GM18951 (cell line): Measurements from ENCODE around the gene HTR1D.

ENCODE experiments used
- POLR2A ChIP-seq: IDR thresholded peaks from 4 replicates; pipeline ENCODE4 v1.6.1; 2011; ENCODE audit warnings: mild to moderate bottlenecking; ENCODE audit not compliant: insufficient read length, insufficient read depth; ENCODE audit errors: extremely low read depth
- in situ Hi-C: fragments of 300-500 bp; cut with MboI; formaldehyde crosslinking; loops from one replicate; pipeline ENCODE4 v1.12.0; 2022; ENCODE audit warnings: low sequenced_read_pairs, mixed read lengths, inconsistent platforms; ENCODE audit not compliant: unreplicated experiment

The HTR1D gene

GRCh38 chr1:23187637-23188036 lies 29.7 kb downstream of the HTR1D start:
- in situ Hi-C loops: loop anchor here (5.0 kb wide), 2 partner anchors 90 to 210 kb away; no protein-coding TSS in a partner anchor
- TF ChIP-seq POLR2A: no peak

DNA sequence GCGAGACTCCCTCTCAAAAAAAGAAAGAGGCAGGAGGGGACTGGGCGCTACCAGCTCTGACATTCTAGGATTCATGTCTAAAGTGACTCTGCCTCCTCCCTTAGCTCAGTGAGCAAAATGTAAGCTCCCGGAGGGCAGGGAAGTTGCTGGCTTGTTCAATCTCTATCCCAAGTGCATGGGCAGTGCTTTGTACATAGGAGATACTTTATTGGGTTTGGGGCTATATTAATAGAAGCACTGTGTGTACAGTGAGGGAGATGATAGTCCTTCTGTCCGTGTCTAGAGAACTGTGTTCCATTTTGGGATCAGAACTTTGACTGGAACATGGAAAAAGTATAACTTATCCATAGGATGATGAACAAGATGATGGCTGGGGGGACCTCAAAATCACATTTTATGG lies 31.9 kb downstream of the HTR1D start:
- in situ Hi-C loops: loop anchor here (5.0 kb wide), 2 partner anchors 88 to 208 kb away; no protein-coding TSS in a partner anchor

GRCh38 chr1:23184212-23184934 lies 32.9 kb downstream of the HTR1D start:
- in situ Hi-C loops: no loop called here
- no peak for TF ChIP-seq POLR2A

More for the DNA sequence above, 31.9 kb downstream of the HTR1D start:
- no peak for TF ChIP-seq POLR2A

DNA sequence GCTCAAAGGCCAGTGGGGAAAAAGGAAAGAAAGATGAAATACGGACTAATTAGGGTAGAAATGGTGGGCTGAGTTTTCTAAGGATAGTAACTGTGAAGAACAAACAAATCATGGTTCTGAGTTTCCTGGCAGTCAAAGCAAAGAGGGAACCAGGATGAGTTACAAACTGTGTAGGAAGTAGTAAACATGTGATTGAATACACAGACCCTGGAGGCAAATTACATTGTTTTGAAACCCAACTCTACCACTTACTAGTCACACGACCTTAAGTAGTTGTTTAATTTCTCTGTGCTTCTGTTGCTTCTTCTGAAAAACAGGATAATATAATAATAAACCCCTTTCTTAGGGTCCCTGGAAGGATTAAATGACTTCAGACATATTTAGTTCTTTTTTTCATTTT lies 37.4 kb downstream of the HTR1D start:
- no peak for TF ChIP-seq POLR2A
- in situ Hi-C loops: no loop called here

DNA sequence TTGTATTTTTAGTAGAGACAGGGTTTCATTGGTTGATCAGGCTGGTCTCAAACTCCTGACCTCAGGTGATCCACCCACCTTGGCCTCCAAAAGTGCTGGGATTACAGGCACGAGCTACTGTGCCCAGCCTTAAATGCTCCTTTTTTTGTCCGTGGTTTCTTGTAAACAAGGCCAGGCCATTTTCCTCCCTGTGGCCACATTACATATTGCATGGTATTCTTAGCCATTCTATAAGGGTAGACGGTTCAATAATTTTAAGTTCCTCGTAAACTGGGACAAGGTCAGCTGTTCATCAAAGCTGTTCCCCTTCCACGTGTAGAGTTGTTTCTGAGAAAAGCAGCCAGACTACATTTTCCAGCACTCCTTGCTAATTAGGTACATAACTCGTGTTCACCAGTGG lies 38.4 kb downstream of the HTR1D start:
- TF ChIP-seq POLR2A: no peak
- in situ Hi-C loops: no loop called here

DNA sequence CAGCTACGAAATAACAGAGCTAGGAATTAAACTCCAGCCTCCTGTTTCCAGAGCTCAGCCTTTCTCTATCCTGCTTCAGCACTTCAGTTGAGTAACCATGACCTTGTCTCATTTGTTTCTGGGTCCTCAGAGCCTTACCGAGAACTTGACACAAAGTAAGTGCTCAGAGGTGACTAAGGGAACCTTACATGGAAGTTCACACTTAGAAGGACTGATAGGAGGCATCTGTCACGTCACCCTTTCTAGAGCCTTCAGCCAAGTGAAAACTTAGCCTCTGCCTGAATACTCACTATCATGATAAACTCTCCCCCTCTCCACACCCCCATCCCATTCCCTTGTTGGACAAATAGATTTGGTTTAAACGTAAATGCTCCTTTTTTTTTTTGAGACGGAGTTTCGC lies 38.9 kb downstream of the HTR1D start:
- in situ Hi-C loops: no loop called here
- no peak for TF ChIP-seq POLR2A

GRCh38 chr1:23177438-23178380 lies 39.6 kb downstream of the HTR1D start:
- in situ Hi-C loops: no loop called here
- peak; percentile 51 for TF ChIP-seq POLR2A

DNA sequence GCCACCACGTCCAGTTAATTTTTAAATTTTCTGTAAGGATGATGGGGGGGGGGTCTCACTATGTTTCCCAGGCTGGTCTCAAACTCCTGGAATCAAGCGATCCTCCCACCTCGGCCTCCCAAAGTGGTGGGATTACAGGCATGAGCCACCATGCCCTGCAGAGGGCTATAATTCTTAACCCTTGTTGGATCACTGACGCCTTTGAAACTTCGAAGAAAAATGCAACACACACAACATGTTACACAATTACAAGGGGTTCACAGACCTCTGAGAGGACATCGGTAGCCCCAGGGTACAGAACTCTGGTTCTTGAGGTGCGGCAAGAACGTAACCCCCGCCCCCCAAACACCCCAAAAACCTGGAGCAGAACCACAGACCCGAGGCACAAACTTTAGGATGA lies 40.3 kb downstream of the HTR1D start:
- no peak for TF ChIP-seq POLR2A
- in situ Hi-C loops: no loop called here

DNA sequence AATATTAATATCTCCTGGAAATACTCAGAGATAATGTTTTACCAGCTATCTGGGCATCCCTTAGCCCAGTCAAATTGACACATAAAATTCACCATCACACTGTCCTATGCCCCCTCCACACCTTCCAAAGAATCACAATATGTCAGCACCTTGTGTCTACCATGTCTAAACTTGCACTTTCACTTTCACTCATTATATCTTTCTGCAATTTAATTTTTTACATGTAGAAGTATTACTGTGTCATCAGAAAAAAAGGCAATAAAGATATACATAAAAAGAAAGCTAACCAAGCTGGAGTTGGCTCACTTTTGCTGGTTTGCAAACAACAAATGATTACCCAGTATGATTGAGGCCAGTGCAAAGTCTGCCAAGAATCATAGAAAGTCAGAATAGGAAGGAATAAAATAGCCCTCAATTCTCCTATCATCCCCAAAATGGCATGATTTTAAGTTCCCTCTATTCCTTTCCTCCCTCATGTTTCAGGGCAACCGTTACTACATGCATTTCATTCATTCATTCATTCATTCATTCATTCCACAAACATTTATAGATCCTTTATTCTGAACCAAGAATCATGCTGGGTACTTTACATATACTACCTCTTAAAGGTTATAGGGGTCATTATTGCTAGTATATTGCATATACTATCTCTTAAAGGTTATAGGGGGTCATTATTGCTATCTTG lies 42.7 kb downstream of the HTR1D start:
- in situ Hi-C loops: no loop called here
- no peak for TF ChIP-seq POLR2A

- in situ Hi-C loops: no loop called here
Observed at GRCh38 chr1:23171181-23171755, 46.0 kb downstream of the HTR1D start.

GRCh38 chr1:23169727-23170335 lies 47.5 kb downstream of the HTR1D start:
- TF ChIP-seq POLR2A: no peak
- in situ Hi-C loops: loop anchor here (5.0 kb wide), 1 partner anchor 68 kb away; no protein-coding TSS in a partner anchor

More at GRCh38 chr1:23171181-23171755, 46.0 kb downstream of the HTR1D start:
- TF ChIP-seq POLR2A: no peak

DNA sequence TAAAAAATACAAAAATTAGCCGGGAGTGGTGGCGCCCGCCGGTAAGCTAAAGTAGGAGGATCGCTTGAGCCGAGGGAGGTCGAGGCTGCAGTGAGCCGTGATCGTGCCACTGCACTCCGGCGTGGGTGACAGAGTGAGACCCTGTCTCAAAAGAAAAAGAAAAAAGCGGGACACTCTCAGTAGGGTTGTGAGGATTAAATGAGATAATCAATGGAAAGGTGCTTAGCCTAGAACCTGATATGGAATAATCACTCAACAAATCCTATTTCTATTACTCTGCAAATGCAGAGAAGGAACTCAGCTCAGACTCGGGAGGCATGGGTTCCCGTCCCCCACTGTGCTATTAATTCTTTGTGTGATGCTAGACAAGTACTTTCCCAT lies 48.1 kb downstream of the HTR1D start:
- in situ Hi-C loops: loop anchor here (5.0 kb wide), 1 partner anchor 67 kb away; no protein-coding TSS in a partner anchor
- no peak for TF ChIP-seq POLR2A

DNA sequence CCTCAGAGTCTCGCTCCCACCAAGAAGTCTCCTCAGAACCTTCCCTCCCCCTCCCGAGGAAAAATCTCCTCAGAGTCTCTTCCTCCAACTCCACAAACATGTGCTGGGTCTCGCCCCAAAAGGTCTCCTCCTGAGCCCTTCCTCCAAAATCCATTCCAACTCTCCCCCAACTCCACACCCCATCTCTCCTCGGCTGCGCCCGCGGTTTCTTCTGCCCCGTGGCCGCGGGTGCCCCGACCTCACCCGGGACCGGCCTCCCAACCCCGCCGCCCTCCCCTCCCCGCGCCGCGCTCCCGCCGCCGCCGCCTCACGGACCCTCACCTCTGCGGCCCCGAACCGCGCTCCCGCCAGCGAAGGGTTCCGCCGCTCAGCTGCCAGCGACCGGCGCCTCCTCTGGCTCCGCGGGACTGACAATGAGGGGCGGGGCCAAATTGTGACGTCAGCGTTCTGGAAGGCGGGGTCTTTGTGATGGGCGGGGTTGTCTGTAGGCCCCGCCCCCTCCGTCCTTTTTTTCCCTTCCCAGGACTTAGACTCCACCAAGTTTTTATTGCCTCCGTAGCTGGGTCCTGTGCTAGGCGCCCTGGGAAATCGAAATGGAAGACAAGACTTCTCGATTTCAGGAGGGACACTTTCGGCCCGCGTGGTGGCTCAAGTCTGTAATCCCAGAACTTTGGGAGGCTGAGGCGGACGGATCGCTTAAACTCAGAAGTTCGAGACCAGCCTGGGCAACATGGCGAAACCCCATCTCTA lies 48.7 kb downstream of the HTR1D start, which contains the start of gene LUZP1:
Gene LUZP1, minus strand, starts transcription at position 412 of the 750 bp plus-strand sequence.
- peak; percentile 93 for TF ChIP-seq POLR2A

More for the DNA sequence above, 48.7 kb downstream of the HTR1D start, which contains the start of gene LUZP1:
- in situ Hi-C loops: loop anchor here (5.0 kb wide), 1 partner anchor 66 kb away; no protein-coding TSS in a partner anchor
